ENCODE data around the gene RAB3D. TPM values are rescaled to one million over a fixed set of nuclear protein-coding genes. Genes with fewer than 3 reads are reported as not detected.

RAB3D gene
- total and polyA plus RNA-seq, 2 experiments from 2014 or later = 3.7 to 5.1 TPM

DNA sequence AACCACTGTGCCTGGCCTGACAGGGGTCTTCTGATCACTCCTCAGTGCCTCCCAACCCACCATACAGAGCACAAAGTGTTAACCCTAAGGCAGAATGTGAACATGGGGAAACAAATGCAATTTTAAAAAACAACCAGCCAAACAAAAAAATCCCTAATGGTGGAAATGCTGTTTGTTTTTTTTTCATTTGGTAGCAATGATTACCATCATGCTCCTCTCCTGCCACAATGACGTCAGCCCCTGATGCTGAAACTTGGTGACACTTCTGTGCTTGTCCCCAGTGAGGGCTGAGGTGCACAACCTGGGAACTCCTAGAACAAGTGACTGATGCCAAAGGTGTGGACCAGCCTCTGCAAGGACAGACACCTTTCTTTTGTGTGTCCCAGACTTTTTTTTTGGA, 47.5 kb downstream of the RAB3D start:
- Histone ChIP-seq H3K4me3 (no peak overlapping the region), H2AFZ (no peak overlapping the region), H3K27ac (no peak overlapping the region), H3K36me3 (ENCODE audit: low read depth) (no peaks in the 10 kb centered on the region), H3K9me2 (ENCODE audit: insufficient read depth) (no peaks in the 10 kb centered on the region), H3K9me3 (ENCODE audit: low read depth) (no peaks in the 10 kb centered on the region), H3K27me3 (replicated peaks; ENCODE audit: insufficient read depth) (no peaks in the 10 kb centered on the region), H3F3A (ENCODE audit: insufficient read depth) (peaks cover 9% of the 10 kb centered on the region), H3K4me1 (ENCODE audit: insufficient read depth) (peaks cover 7% of the 10 kb centered on the region), H3K79me2 (ENCODE audit: insufficient read depth) (no peaks in the 10 kb centered on the region), H4K20me1 (ENCODE audit: insufficient read depth) (no peaks in the 10 kb centered on the region), H3K4me2 (ENCODE audit: unreplicated experiment) (no peak overlapping the region), H3K9ac (no peak overlapping the region)
- DNase-seq = no peak
- in situ Hi-C loops (cut with MboI) = loop anchor here (25.0 kb wide), 1 partner anchor 170 kb away; no protein-coding TSS in a partner anchor
- no peak for TF ChIP-seq EZH2 (IDR thresholded peaks at IDR 0.05; ENCODE audit: insufficient read depth, poor library complexity, severe bottlenecking)
- TF ChIP-seq EZH2phosphoT487 (IDR thresholded peaks at IDR 0.05; ENCODE audit: insufficient read depth, low read depth) = no peak
- WGBS, 2 experiments (ENCODE audit: low coverage in 1 of 2, low lambda C conversion rate in 2 of 2, missing lambda C conversion rate in 2 of 2) = 5 to 14% methylated on average over 1 of the region's 1 CpG

DNA sequence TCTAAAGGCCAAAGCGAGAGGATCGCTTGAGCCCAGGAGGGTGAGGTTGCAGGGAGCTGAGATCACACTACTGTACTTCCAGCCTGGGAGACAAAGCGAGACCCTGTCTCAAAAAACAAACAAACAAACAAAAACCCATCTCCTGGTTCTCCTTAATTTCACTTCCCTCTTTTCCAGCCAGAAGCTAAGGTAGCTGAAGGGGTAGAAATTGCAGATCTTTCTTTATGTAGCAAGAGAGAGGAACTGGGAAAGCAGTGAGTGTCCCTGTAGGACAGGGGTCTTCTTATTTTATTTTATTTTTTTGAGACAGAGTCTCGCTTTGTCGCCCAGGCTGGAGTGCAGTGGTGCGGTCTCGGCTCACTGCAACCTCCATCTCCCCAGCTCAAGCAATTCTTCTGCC, 48.0 kb downstream of the RAB3D start:
- in situ Hi-C loops (cut with MboI) = loop anchor here (25.0 kb wide), 1 partner anchor 171 kb away; no protein-coding TSS in a partner anchor
- no peaks in the 10 kb centered on the region for H3K9me2 ChIP-seq (ENCODE audit: insufficient read depth)
- no peaks in the 10 kb centered on the region for H4K20me1 ChIP-seq (ENCODE audit: insufficient read depth)
- no peaks in the 10 kb centered on the region for H3K36me3 ChIP-seq (ENCODE audit: low read depth)
- no peak overlapping the region for H3K4me3 ChIP-seq
- H3K9me3 ChIP-seq (ENCODE audit: low read depth) = no peaks in the 10 kb centered on the region
- H3K79me2 ChIP-seq (ENCODE audit: insufficient read depth) = no peaks in the 10 kb centered on the region
- H3K4me2 ChIP-seq (ENCODE audit: unreplicated experiment) = no peak overlapping the region
- no peak overlapping the region for H3K27ac ChIP-seq
- TF ChIP-seq EZH2 (IDR thresholded peaks at IDR 0.05; ENCODE audit: insufficient read depth, poor library complexity, severe bottlenecking) (no peak), EZH2phosphoT487 (IDR thresholded peaks at IDR 0.05; ENCODE audit: insufficient read depth, low read depth) (no peak)
- peaks cover 13% of the 10 kb centered on the region for H3K4me1 ChIP-seq (ENCODE audit: insufficient read depth)
- 92 to 93% methylated on average over 7 of the region's 7 CpGs for WGBS, 2 experiments (ENCODE audit: low coverage in 1 of 2, low lambda C conversion rate in 2 of 2, missing lambda C conversion rate in 2 of 2)
- H3K27me3 ChIP-seq (replicated peaks; ENCODE audit: insufficient read depth) = no peaks in the 10 kb centered on the region
- H2AFZ ChIP-seq = no peak overlapping the region
- DNase-seq = no peak
- H3F3A ChIP-seq (ENCODE audit: insufficient read depth) = peaks cover 6% of the 10 kb centered on the region
- no peak overlapping the region for H3K9ac ChIP-seq

DNA sequence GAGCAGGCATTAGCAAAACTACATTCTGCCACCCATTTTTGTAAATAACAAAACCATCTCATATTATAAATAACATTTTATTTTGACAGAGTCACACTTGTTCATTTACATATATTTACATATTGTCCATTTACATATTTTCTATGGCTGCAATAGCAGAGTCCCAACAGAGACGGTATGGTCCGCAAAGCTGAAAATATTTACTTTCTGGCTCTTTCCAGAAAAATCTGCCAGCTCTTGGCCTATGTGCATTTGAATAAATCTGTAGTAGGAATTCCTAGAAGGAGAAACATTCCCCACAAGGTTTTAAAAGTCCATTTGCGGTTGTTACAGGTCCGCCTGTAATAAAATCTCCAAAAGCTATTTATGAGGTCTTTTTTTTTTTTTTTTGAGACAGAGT, 49.2 kb downstream of the RAB3D start:
- no peaks in the 10 kb centered on the region for H3K27me3 ChIP-seq (replicated peaks; ENCODE audit: insufficient read depth)
- H3K79me2 ChIP-seq (ENCODE audit: insufficient read depth) = no peaks in the 10 kb centered on the region
- 63 to 67% methylated on average over 4 of the region's 4 CpGs for WGBS, 2 experiments (ENCODE audit: low coverage in 1 of 2, low lambda C conversion rate in 2 of 2, missing lambda C conversion rate in 2 of 2)
- no peak overlapping the region for H2AFZ ChIP-seq
- no peak overlapping the region for H3K27ac ChIP-seq
- TF ChIP-seq EZH2 (IDR thresholded peaks at IDR 0.05; ENCODE audit: insufficient read depth, poor library complexity, severe bottlenecking) (no peak), EZH2phosphoT487 (IDR thresholded peaks at IDR 0.05; ENCODE audit: insufficient read depth, low read depth) (no peak)
- H3K9me2 ChIP-seq (ENCODE audit: insufficient read depth) = no peaks in the 10 kb centered on the region
- in situ Hi-C loops (cut with MboI) = loop anchor here (25.0 kb wide), 1 partner anchor 172 kb away; no protein-coding TSS in a partner anchor
- H3K9ac ChIP-seq = no peak overlapping the region
- peaks cover 4% of the 10 kb centered on the region; the same call in 1 of the 2 replicates for H3F3A ChIP-seq (ENCODE audit: insufficient read depth)
- H4K20me1 ChIP-seq (ENCODE audit: insufficient read depth) = no peaks in the 10 kb centered on the region
- no peak for DNase-seq
- no peak overlapping the region for H3K4me3 ChIP-seq
- H3K4me2 ChIP-seq (ENCODE audit: unreplicated experiment) = no peak overlapping the region
- peaks cover 17% of the 10 kb centered on the region for H3K4me1 ChIP-seq (ENCODE audit: insufficient read depth)
- H3K9me3 ChIP-seq (ENCODE audit: low read depth) = no peaks in the 10 kb centered on the region
- H3K36me3 ChIP-seq (ENCODE audit: low read depth) = no peaks in the 10 kb centered on the region

DNA sequence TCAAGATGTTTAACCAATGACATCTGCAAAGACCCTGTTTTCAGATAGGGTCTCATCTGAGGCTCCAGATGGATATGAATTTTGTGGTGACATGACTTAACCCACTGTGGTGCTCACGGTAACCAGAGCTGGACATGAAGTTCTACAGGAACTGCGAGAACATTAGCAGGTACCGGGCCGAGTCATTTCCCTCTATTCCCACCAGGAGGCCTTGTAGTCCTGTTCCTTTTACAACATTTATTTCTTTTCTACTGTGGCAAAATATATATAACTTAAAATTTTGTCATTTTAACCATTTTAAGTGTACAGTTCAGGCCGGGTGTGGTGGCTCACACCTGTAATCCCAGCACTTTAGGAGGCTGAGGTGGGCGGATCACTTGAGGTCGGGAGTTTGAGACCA, 51.1 kb downstream of the RAB3D start:
- Histone ChIP-seq H3K27me3 (replicated peaks; ENCODE audit: insufficient read depth) (no peaks in the 10 kb centered on the region), H3K9ac (no peak overlapping the region), H3K4me1 (ENCODE audit: insufficient read depth) (peaks cover 14% of the 10 kb centered on the region), H3K4me3 (no peak overlapping the region), H3K9me2 (ENCODE audit: insufficient read depth) (no peaks in the 10 kb centered on the region), H4K20me1 (ENCODE audit: insufficient read depth) (no peaks in the 10 kb centered on the region), H2AFZ (no peak overlapping the region), H3K27ac (no peak overlapping the region), H3K79me2 (ENCODE audit: insufficient read depth) (no peaks in the 10 kb centered on the region), H3K4me2 (ENCODE audit: unreplicated experiment) (no peak overlapping the region), H3F3A (ENCODE audit: insufficient read depth) (peaks cover 2% of the 10 kb centered on the region; the same call in 1 of the 2 replicates), H3K36me3 (ENCODE audit: low read depth) (no peaks in the 10 kb centered on the region), H3K9me3 (ENCODE audit: low read depth) (no peaks in the 10 kb centered on the region)
- WGBS, 2 experiments (ENCODE audit: low coverage in 1 of 2, low lambda C conversion rate in 2 of 2, missing lambda C conversion rate in 2 of 2) = 56 to 59% methylated on average over 7 of the region's 7 CpGs
- peak; percentile 56 for DNase-seq
- no peak for TF ChIP-seq EZH2 (IDR thresholded peaks at IDR 0.05; ENCODE audit: insufficient read depth, poor library complexity, severe bottlenecking)
- TF ChIP-seq EZH2phosphoT487 (IDR thresholded peaks at IDR 0.05; ENCODE audit: insufficient read depth, low read depth) = no peak
- in situ Hi-C loops (cut with MboI) = loop anchor here (25.0 kb wide), 1 partner anchor 174 kb away; no protein-coding TSS in a partner anchor
